HG02610 (cell line): Measurements from ENCODE around the gene PCDHGA2.
"Not testable (repeated sequence)": the region's sequence is repeated elsewhere in the genome, so short reads cannot be mapped to it uniquely, and the experiment has no call there.

ENCODE experiments used
- ATAC-seq: cut with Tn5 transposase; IDR thresholded peaks from one replicate; pipeline ENCODE4 v1.9.1; 2021; ENCODE audit warnings: mild to moderate bottlenecking, moderate library complexity; ENCODE audit not compliant: unreplicated experiment

PCDHGA2 gene

DNA sequence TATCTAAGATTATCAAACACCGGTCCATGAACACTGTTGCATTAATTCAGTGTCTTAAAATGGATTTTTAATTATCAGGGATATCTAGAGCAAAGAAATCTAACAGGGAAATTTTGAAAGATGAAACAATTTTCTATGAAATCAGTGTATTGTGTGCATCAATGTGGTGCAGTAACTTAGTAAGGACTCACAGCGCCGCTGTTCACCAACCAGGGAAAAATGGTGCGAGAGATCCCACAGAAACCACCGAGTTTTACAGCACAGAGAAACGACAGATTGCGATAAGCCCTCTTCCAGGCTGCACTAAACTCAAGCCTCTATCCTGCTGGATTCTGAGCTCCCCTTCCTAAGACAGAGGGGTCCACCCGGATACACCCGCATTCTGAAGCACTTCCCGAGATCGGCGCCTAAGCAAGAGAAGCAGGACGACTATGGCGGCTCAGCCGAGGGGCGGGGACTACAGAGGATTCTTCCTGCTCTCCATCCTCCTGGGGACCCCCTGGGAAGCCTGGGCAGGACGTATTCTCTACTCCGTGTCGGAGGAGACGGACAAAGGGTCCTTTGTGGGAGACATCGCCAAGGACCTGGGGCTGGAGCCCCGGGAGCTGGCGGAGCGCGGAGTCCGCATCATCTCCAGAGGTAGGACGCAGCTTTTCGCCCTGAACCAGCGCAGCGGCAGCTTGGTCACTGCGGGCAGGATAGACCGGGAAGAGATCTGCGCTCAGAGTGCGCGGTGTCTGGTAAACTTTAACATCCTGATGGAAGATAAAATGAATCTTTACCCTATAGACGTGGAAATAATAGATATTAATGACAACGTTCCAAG lies 44.1 kb downstream of the PCDHGA2 start, which contains the start of gene PCDHGA7:
Gene PCDHGA7, plus strand, starts transcription at position 274 of the 826 bp plus-strand sequence. Its CDS starts 158 bp downstream, at position 432.
- no peak for ATAC-seq

DNA sequence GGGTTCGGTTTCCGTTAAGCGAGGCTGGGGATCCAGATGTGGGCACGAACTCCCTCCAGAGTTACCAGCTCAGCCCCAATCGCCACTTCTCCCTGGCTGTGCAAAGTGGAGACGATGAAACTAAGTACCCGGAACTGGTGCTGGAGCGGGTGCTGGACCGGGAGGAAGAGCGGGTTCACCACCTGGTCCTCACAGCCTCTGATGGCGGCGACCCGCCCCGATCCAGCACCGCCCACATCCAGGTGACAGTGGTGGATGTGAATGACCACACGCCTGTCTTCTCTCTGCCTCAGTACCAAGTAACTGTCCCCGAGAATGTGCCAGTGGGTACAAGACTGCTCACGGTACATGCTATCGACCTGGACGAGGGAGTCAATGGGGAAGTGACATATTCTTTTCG lies 44.8 kb downstream of the PCDHGA2 start:
- no peak for ATAC-seq

DNA sequence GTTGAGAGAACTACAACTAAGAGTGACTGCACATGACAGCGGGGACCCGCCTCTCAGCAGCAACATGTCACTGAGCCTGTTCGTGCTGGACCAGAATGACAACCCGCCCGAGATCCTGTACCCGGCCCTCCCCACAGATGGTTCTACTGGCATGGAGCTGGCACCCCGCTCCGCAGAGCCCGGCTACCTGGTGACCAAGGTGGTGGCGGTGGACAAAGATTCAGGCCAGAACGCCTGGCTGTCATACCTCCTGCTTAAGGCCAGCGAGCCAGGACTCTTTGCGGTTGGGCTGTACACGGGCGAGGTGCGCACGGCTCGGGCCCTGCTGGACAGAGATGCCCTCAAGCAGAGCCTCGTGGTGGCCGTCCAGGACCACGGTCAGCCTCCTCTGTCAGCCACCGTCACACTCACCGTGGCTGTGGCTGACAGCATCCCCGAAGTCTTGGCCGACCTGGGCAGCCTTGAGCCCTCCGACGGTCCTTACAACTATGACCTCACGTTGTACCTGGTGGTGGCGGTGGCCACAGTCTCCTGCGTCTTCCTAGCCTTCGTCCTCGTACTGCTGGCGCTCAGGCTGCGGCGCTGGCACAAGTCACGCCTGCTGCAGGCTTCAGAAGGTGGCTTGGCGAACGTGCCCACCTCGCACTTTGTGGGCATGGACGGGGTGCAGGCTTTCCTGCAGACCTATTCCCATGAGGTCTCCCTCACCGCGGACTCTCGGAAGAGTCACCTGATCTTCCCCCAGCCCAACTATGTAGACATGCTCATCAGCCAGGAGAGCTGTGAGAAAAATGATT lies 46.1 kb downstream of the PCDHGA2 start:
- ATAC-seq: no peak

DNA sequence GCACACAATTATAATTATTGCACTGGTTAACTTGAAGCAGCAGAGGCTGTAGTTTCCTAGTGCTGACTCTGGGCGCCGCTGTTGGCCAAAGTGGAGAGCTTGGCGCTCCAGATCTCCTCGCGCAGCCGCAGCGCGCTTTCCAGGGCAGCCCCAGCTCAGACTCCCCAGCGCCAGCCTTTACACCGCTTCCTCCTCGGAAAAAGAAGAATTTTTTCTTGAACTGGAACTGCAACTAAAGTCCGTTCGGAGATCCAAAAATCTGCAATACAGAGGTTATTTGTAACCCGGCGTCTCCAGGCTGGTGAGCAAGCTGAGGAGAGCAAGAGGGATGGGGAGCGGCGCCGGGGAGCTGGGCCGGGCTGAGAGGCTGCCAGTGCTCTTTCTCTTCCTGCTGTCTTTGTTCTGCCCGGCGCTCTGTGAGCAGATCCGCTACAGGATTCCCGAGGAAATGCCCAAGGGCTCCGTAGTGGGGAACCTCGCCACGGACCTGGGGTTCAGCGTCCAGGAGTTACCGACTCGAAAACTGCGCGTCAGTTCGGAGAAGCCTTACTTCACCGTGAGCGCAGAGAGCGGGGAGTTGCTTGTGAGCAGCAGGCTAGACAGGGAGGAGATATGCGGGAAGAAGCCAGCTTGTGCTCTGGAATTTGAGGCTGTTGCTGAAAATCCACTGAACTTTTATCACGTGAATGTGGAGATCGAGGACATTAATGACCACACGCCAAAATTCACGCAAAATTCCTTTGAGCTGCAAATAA lies 49.2 kb downstream of the PCDHGA2 start, which contains the start of gene PCDHGB4:
Gene PCDHGB4, plus strand, starts transcription at position 142 of the 755 bp plus-strand sequence. Its CDS starts 187 bp downstream, at position 329.
- not testable (repeated sequence) for ATAC-seq

DNA sequence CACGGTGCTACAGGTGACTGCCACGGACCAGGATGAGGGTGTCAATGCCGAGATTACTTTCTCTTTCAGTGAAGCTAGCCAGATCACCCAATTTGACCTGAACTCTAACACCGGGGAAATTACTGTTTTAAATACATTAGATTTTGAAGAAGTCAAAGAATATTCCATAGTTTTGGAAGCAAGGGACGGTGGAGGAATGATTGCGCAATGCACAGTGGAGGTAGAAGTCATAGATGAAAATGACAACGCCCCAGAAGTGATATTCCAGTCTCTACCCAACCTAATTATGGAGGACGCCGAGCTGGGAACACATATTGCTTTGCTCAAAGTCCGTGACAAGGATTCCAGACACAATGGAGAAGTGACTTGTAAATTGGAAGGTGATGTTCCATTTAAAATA lies 50.1 kb downstream of the PCDHGA2 start:
- no peak for ATAC-seq

DNA sequence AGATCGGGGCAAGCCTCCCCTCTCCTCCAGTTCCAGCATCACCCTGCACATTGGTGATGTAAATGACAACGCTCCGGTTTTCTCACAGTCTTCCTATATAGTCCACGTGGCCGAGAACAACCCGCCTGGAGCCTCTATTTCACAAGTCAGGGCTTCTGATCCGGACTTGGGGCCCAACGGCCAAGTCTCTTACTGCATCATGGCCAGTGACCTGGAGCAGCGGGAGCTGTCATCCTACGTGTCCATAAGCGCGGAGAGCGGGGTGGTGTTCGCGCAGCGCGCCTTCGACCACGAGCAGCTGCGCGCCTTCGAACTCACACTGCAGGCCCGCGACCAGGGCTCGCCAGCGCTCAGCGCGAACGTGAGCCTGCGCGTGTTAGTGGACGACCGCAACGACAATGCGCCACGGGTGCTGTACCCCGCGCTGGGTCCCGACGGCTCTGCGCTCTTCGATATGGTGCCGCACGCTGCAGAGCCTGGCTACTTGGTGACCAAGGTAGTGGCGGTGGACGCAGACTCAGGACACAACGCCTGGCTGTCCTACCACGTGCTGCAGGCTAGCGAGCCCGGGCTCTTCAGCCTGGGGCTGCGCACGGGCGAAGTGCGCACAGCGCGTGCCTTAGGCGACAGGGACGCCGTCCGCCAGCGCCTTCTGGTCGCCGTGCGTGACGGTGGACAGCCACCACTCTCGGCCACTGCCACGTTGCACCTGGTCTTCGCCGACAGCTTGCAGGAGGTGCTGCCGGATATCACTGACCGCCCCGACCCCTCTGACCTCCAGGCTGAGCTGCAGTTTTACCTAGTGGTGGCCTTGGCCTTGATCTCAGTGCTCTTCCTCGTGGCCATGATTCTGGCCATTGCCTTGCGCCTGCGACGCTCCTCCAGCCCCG lies 50.8 kb downstream of the PCDHGA2 start:
- ATAC-seq: no peak

DNA sequence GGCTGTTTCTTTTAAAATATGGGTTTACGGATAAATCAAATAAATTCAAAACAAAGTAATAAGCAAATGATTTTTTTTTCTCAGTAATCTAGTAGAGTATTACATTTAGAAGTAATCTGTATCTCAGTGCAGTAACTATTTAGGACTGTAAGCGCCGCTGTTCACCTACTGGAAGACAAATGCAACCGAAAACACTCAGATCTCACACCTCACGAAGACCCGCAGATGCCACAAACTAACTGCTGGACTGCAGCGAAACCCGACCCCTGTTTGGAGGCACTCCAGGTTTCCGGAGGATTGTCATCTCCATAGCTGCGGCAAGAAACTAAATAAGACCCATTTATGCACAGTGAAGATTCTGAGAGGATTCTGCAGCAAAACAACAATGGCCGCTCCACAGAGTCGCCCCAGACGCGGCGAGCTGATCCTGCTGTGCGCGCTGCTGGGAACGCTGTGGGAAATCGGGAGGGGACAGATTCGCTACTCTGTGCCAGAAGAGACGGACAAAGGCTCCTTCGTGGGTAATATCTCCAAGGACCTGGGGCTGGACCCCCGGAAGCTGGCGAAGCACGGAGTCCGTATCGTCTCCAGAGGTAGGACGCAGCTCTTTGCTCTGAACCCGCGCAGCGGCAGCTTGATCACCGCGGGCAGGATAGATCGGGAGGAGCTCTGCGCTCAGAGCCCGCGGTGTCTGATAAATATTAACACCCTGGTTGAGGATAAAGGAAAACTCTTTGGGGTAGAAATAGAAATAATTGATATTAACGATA lies 54.1 kb downstream of the PCDHGA2 start, which contains the start of gene PCDHGA8:
Gene PCDHGA8, plus strand, starts transcription at position 205 of the 770 bp plus-strand sequence. Its CDS starts 181 bp downstream, at position 386.
- ATAC-seq: no peak
